ENCODE results near the gene SRPK2.

The SRPK2 gene

DNA sequence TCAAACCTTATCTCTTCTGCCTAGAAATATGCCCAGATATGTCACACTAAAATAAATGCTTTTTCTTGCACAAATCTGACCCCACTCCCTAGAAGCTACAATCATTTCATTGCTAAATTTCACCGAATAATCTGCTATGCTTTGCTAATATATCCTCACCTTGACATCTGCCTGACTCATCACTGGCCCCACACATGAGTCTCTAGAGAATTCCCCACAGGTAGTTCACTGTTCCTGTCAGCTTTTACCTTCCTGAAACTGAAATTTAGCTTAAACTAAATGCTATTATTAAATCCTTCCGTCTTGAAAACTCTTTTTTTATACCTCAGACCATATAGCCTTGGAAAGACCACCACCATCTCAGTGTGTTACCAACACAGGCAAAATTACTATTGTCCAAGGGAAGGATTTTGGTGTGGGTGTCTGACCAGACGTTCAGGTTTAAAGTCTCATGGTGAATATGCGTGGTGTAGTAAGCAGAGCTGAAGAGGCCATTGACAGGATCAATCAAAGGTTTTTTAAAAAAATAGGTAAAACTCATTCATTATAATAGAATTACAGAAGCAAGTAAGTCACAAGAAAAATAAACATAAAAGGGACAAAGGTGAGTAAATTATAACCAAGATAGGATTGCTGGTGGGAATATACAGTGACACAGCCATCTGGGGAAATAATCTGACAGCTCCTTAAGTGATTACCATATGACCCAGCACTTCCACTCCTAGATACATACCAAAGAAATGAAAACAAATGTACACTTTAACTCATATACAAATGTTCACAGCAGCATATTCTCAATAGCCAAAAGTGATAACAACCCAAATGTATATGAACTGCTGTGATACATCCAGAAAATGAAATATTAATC, 201.2 kb downstream of the SRPK2 start:
- peak; percentile 5 for DNase-seq

DNA sequence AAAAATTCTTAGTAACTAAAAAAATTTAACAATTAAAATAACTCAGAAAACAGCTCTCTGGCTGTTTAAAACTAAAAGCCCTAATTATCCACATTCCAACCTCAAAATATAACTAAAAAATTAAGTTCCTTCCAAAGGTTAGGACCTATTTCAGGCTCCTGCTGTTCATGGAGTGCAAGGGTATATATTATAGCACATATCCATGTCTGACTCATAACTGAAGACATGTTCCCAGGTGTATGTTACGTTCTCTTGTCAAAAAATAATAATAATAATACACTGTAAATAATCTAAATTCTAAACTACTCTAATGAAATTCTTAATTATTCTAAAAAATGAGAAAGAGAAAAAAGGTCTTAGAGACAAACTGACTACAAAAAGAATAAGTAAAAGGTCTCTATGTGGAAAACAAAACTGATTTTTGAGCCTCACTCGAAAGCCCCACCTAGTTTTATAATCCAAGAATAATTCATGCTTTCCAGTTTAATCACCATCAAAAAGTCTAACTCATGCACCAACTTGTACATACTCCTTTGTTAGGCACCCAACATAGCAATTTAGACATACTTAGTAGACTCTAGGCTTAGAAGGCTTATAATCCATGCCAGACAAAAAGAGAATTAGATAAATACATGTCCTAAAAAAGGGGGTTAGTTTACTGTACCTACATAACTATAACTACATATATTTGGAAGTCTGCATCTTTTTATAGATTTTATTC, 203.3 kb downstream of the SRPK2 start:
- DNase-seq, result no peak

DNA sequence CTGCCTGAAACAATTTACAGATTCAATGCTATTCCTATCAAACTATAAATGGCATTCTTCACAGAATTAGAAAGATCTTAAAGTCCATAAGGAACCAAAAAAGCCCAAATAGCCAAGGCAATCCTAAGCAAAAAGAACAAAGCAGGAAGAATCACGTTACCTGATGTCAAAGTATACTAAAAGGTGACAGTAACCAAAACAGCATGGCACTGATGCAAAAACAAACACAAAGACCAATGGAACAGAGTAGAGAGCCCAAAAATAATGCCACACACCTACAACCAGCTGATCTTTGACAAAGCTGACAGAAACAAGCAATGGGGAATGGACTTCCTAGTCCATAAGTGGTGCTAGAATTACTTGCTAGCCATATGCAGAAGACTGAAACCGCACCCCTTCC, 208.7 kb downstream of the SRPK2 start:
- DNase-seq, result no peak

DNA sequence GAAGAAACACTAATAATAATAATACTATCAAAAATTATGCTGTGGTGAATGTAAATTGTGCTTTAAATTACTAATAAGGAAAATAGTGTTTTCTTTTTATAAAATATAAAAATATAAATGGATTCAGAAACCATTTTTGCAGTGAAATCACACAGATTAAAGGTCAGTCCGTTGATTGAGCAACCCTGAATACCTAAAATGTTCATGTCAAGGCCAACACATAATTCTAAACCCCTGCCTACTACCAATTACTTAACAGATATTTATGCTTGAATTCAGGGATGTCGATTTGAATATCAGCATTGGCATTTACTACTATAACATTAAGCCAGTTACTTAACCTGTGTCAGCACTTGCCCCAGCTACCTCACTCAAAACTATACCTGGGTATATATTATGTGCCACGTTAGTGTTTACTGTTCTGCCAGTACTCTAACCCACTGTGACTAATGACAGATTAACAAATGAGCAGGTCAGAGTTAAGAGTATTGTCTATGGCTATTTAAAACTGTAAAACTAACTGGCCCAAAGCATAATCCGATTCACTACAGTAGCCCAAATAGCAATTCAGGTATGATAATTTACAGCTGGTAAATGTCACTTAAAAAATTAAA, 209.7 kb downstream of the SRPK2 start:
- no peak for DNase-seq

DNA sequence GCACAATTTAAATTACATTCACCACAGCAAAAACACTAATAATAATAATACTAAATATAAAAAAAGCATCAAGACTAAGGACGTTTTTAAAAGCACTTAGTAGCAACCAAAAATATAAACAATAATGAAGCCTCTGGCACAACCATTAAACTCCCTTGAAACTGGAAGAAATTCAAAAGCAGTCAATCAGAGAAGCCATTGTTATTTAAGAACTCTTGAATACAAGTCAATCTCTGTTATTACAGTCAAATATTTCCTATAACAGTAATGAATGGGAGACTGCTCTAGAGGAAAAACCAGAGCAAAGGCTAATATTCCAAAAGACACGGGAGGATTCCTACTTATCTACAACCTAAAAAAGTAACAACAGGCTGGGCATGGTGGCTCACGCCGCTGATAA, 210.5 kb downstream of the SRPK2 start:
- no peak for DNase-seq

DNA sequence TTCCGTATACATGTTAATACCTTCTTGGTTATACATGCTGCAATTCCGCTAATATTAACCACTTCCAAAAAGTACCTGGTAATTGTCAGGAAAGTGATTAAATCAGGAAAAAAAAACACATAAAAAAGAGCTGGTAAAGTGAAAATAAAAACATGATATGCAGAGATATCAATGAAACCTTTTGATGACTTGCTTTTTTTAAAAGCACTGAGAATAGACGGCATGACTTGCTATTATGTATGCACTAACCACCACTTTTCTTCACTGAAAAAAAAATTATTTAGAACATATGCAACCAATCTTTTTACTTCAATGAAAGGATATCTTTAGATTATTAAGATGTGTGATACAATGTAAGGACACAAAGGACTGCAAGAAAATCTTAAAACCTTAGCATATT, 211.7 kb downstream of the SRPK2 start:
- DNase-seq, result no peak

DNA sequence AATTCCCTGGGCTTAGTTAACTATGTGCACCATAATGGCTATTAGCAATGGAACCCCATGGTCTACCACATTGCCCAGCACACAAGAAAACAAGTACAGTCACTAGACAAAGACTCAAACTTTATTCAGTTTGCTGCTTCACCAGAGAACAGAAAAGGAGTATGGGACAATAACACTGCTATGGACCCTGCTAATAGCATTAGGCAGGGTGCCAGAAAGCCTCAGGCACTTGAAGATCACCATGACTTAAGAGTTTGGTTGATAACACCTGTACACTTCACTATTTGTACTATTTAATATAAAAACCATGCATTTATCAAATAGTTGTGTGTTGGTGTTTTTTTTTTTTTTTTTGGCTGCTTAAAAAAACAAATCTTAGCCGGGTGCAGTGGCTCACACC, 215.1 kb downstream of the SRPK2 start:
- DNase-seq, result no peak

DNA sequence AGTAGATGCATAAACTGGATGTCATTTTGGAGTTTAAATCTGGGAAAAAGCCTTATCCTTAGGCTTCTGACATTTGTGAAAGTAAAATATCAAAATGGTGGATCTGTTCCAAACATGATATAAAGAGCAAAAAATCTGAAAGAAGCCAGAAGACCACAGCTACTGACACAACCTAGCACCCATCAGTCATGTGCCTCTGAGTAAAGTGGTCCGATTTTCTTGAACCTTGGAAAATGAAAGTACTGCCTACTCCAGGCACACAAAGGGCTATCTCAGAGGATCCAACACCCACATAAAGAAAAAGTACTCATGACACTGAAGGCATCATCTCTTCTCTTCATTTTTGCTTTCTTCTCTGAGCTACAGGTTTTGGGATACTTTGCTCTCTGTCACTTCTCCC, 224.0 kb downstream of the SRPK2 start:
- DNase-seq, result no peak

DNA sequence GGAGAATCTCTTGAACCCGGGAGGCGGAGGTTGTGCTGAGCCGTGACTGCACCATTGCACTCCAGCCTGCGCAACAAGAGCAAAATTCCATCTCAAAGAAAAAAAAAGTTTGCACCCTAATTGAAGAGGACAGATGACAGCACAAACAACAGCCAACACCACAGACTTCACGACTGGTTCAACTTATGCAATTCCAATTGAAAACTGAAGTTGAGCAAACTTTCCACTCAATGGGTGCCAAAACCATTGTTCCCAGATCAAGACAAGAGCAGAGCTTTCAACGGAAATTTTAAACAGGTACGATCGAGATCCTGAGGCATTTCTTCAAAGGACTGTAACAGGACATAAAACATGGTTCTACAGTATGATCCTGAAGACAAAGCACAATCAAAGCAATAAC, 225.0 kb downstream of the SRPK2 start:
- no peak for DNase-seq

DNA sequence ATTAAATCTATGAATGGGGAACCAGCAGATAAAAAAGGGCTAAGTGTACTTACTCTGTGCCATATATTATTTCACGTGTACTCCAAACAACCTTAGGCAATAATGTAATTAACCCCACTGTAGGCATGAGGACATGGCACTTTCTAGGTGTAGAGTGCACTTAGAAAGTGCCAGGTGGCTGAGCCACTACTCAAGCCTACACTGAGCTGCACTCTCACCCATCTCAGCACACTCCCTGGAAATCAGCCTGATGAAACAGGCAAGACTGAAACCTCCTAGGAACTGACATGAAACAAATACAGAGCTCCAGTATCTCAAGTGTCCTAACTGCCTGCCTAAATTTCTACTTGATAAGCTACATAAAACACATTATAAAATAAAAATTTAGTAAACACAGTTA, 227.4 kb downstream of the SRPK2 start:
- DNase-seq, result no peak

DNA sequence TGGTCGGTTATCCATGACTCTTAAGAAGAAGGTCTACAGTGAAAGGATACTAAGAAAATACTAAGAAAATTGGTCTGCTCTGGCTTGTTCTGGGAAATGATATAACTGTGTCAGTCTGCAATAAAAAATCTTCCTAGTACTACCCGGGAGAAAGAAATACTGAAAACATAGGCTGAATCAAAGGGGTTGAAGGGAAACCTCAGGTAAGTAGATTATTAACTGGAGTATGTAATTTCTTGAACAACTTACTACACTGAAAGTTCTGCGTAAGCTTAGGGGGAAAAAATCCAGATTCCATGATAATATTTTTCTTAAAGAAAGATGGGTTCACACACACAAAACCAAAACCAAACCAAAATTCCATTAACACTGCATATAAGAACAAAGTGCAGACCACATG, 231.4 kb downstream of the SRPK2 start:
- DNase-seq, result no peak

DNA sequence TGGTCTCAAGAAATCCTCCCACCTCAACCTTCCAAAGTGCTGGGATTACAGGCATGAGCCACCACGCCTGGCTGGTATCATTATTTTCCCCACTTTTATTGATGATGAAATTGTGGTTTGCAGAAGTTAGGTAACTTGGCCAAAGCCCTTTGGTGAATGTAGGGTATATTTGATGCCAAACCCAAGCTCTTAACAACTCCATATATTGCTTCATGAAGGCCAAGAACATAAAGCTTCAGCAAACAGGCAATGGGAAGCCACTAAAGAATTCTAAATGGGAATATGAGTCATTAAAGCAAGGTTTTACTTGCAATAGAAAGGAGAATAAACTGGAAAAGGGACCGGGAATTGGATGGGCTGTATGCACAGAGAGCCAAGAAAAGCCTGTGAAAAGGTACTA, 232.0 kb downstream of the SRPK2 start:
- peak; percentile 2 for DNase-seq

DNA sequence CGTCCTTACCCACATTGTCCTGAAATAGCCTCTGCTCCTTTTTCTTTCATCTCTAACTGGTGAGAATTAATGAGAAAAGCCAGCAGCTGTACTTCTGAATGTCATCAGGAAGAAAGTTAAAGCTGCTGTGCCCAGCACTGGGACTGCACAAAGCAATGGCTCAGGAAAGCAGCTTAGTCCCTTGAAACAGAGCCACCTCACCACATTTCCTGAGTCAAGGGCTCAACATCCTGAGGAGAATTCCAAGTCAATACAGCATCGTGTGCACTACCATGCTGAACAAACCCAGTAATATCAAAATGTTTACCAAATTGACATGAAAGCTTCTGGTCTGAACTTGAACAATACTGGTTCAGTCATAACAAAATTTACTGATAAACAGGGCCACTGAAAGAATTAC, 234.6 kb downstream of the SRPK2 start:
- no peak for DNase-seq

DNA sequence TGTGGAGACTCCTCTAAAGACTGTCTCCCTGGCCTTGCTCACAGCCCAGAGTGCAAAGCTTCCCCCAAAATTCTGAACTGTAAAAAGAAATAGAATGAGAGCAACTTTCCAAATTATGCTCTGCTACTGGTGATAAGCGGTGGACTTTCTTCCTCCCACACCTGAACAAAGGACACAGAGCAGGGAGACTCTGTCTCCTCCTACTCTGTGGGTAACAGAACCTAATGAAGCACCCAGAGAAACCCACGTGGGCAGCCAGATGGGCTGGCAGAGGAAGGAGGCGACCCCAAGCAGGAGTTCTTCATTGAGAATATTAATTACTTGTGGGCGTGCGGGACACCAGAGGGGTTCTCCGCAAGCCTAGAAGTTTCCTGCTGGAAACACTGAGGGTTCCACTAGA, 235.2 kb downstream of the SRPK2 start:
- no peak for DNase-seq

DNA sequence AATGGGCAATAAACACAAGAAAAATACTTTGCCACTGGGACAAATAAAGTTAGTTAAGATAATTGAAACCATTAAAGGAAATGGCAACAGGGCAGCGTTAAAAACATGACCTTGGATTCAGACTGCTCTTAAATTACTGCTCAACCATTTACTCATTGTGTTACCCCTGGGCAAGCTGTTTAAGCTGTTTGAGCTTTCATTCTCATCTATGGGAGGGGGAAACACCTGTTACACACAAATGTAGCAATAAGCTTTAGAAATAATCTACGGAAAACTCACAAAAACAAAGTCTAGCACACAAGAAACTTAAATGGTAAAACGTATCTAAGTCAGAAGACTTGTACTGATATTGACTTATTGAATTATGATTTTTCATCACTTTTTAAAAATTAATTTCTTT, 237.6 kb downstream of the SRPK2 start:
- no peak for DNase-seq

DNA sequence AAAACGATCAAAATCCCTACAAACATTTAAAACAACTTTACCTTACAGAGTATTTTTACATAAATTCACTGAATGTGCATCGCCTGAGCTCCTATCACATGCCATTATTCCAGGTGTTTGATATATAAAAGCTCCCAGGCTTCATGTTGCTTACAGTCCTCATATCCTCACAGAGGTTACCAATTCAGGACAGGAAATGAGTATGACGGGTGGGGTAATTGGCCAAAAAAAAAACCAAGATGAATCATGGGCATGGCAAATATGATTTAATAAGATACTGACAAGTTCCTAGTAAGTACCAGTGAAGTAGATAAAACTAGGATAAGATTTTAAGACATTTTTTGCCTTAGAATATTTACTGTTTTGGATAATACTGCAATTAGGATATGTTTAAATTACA, 238.9 kb downstream of the SRPK2 start:
- peak; percentile 35 for DNase-seq

DNA sequence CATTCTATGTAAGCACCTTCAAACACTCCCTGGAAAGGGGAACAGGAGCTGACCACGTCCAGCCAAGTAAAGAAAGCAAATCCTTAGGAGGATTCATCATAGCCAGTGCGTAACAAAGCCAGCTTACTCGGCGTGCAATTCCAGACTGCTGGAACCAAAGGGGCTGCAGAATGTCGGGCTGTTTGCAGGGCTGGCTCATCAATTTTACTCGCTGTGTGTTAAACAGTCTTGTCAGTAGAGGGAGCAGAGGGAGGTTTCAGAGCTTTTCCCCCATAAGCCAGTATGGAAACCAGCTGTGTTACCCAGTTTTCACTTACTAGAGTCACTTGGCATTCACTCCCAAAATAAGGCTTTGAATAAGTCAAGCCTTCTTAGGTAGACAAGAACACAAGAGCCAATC, 247.7 kb downstream of the SRPK2 start:
- DNase-seq, result peak; percentile 52

DNA sequence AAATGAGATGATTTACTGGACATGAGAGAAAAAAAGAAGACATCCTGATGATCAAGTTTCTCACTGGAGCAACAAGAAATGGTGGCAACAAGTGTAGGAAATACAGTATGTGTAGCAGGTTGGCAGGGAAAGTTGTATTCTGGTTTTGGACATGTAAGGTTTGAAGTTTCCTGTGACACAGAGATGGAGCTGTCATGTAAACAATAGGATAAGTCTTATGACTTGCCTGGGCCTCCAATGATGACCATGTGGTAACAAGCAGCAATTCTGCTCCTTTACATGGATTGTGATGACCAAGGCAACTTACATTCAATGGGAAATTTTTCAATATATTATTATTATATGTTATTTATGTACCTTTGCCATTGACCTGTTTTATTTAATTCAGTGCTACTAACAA, 249.3 kb downstream of the SRPK2 start:
- no peak for DNase-seq

DNA sequence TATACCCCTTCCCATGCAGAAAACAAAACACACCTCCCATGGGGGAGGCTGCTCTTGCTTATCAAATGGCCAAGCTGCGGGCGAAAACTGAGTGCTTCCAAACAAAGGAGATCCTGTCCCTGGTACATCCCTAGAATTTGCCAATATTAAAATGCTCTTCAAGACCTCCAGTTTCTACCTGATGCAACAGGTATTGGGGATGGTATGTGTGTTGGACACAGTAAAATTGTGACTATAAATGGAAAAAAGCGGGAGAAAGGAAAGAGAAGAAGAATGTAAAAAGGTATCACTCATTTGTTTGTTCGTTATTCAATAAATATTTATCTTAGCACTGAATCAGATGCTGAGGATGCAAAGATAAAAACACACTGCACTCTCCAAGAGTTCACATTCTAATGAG, 250.8 kb downstream of the SRPK2 start:
- no peak for DNase-seq

DNA sequence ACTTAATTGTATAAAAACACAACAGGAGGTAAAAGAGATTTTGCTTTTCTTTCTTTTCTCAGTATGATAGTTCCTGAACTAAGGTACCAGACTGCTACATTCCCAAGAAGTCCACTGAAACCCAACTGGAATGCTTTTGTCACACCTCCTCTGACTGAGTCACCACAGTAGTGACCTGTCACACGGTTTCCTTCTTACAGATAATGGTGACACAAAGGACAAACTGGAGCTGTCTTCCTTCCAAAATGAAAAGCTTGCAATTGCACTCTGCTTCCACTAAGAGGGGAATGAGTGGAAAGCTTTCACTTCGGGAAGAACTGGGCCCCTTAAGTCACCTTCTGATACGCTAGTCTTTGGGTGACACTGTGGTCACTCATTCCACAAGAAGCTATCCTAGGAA, 252.5 kb downstream of the SRPK2 start:
- DNase-seq, result peak; percentile 3

DNA sequence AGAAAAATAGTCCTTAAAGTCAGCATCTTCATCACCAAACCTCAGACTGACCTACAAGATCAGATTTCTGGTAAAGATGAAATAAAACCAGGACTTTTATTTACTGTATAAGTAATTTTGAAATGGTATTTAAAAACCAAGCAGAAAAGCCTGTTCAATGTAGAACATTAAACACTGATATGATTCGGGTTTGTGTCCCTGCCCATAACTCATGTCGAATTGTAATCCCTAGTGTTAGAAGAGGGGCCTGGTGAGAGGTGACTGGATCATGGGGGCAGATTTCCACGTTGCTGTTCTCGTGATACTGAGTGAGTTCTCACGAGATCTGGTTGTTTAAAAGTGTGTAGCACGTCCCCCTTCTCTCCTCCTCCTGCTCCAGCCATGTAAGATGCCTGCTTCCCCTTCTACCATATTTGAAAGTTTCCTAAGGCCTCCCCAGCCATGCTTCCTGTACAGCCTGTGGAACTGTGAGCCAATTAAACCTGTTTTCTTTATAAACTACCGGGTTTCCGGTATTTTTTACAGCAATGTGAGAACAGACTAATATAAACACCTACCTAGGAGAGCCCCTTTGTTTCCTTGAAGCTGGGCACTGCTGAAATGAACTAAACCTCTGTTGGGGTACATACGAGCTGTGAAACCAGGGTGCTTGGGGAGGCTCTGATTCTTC, 254.6 kb downstream of the SRPK2 start:
- no peak for DNase-seq

DNA sequence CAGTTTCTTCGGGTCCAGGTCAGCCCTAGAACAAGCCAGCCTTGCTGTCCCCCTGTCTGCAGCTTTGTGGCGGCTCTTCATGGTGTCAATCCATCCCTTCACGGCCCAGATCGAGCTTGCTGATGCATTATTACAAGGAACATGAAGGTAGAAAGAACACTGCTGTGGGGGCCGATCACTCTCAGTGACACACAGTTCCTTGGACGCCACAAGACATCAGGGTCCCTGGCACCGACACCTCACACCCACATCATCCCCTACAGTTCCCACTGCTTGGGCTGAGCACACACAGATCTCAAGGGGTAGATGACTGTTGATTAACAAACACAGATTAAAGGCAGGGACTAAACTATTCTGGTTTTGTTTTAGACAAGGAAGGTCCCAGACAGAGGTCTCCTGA, 255.4 kb downstream of the SRPK2 start:
- DNase-seq, result no peak

DNA sequence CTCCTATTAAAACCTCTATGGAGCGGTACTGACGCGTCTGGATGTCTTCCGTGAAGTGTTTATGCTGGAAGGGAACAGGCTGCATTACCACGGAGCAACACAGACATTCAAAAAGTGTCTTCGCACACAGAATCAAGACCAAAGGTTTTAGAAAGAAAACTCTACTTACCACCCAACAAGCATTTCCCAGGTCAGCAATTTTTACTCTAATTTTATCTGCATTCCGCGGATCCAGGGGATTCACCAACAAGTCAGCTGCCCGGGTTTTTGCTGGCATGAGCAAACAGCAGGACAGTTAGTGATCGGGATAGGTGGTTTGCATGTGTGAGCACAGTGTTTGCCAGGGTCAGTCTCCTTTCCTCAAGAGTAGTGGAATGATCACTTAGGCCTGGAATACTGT, 255.9 kb downstream of the SRPK2 start:
- DNase-seq, result no peak
